ACC112 (cell line): ENCODE measurements around the gene CNTN4.

Experiments used
- H2AFZ ChIP-seq: fragments of 200-600 bp; sonication (generic); one replicate; pipeline ENCODE4 v1.6.0; 2017; ENCODE audit warnings: antibody characterized with exemption, low read length; ENCODE audit not compliant: unreplicated experiment
- H3K27ac ChIP-seq: fragments of 200-600 bp; sonication (generic); 2 replicates; pipeline ENCODE4 v1.5.1; 2014; ENCODE audit warnings: low read depth, mild to moderate bottlenecking, antibody characterized with exemption, low read length, moderate library complexity
- H3K27me3 ChIP-seq: fragments of 200-600 bp; sonication (generic); 2 replicates; pipeline ENCODE4 v1.6.1; 2014; ENCODE audit warnings: mild to moderate bottlenecking, antibody characterized with exemption, low read length, moderate library complexity, mixed read lengths; ENCODE audit not compliant: insufficient read depth
- H3K36me3 ChIP-seq: fragments of 200-600 bp; sonication (generic); 2 replicates; pipeline ENCODE4 v1.6.1; 2016; ENCODE audit warnings: mild to moderate bottlenecking, antibody characterized with exemption, low read length, moderate library complexity, mixed read lengths; ENCODE audit not compliant: insufficient read depth
- H3K4me1 ChIP-seq: fragments of 200-600 bp; sonication (generic); one replicate; pipeline ENCODE4 v1.6.1; 2016; ENCODE audit warnings: low read length, mixed read lengths; ENCODE audit not compliant: insufficient read depth, unreplicated experiment, control insufficient read depth
- H3K4me3 ChIP-seq: fragments of 200-600 bp; sonication (generic); 2 replicates; pipeline ENCODE4 v1.5.1; 2014; ENCODE audit warnings: mild to moderate bottlenecking, low read depth, low read length
- H3K79me2 ChIP-seq: fragments of 200-600 bp; sonication (generic); one replicate; pipeline ENCODE4 v1.6.0; 2016; ENCODE audit warnings: low read length; ENCODE audit not compliant: control insufficient read depth, unreplicated experiment, insufficient read depth

Gene CNTN4

GRCh38 chr3:2458816-2459215 lies 360.1 kb downstream of the CNTN4 start:
- H3K27me3 ChIP-seq, result no peaks in the 10 kb centered on the region
- no peaks in the 10 kb centered on the region for H3K4me1 ChIP-seq
- H3K79me2 ChIP-seq, result no peaks in the 10 kb centered on the region
- H2AFZ ChIP-seq, result no peak overlapping the region
- H3K27ac ChIP-seq, result no peak overlapping the region
- H3K36me3 ChIP-seq, result no peaks in the 10 kb centered on the region
- no peak overlapping the region for H3K4me3 ChIP-seq

DNA sequence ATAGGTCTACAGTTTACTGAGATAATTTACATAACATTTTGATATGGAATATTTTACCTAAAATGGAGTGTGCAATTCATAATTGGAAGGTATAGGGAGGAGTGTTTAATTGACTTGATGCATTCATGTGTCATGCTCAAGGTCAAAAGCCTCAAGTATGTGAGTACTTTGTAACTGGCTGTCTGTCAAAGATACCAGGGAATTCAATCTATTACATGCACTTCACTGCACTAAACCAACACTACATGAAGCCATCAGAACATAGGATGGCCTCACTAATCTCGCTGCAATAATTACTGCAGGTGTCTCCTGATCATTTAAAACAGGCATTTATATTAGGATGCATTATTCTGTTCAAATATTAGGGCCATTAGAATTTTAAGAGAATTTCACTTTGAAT lies 367.2 kb downstream of the CNTN4 start:
- Histone ChIP-seq H3K27me3 (no peaks in the 10 kb centered on the region), H3K4me1 (no peaks in the 10 kb centered on the region), H3K27ac (no peak overlapping the region), H3K79me2 (no peaks in the 10 kb centered on the region), H3K4me3 (no peak overlapping the region), H2AFZ (no peak overlapping the region), H3K36me3 (no peaks in the 10 kb centered on the region)

DNA sequence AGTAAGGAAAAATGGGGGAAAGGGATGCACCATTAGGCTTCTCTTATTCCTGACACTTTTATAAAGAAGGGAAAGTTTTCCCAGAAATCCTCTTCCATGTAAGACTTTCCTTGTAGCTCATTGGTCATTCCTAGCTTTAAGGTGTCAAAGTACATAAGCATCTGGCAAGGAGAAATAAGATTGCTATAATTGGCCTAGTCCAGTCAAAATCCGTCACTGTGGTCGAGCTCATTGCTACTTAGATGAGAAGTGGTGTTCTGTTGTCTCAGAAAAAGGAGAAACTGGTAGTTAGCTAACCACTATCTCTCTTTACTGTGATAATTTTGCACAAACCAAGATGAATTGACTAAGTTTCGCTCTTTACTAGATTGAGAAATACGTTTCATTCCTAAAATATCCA lies 370.1 kb downstream of the CNTN4 start:
- no peak overlapping the region for H2AFZ ChIP-seq
- H3K36me3 ChIP-seq, result no peaks in the 10 kb centered on the region
- H3K27ac ChIP-seq, result no peak overlapping the region
- H3K79me2 ChIP-seq, result no peaks in the 10 kb centered on the region
- H3K4me1 ChIP-seq, result no peaks in the 10 kb centered on the region
- H3K4me3 ChIP-seq, result no peak overlapping the region
- no peaks in the 10 kb centered on the region for H3K27me3 ChIP-seq

DNA sequence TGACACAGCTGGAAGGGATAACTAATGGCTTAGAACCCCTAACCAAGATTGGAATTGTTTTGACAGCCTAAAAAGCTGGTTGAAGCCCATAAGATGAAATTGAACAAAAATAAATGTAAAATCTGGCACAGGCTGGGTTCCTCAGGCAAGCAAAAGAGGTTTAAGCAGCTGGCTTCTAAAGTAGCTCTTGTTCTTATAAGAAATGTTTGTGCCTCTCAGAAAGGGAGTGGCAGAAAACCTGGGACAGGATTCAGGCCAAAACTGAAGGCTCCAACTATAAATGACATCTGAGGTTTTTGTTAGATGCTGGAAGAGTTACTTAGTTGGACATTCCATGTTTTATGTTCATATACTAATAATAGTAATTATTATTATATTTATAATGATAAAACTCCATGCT lies 378.3 kb downstream of the CNTN4 start:
- Histone ChIP-seq H3K27me3 (no peaks in the 10 kb centered on the region), H3K4me1 (no peaks in the 10 kb centered on the region), H3K27ac (no peak overlapping the region)

DNA sequence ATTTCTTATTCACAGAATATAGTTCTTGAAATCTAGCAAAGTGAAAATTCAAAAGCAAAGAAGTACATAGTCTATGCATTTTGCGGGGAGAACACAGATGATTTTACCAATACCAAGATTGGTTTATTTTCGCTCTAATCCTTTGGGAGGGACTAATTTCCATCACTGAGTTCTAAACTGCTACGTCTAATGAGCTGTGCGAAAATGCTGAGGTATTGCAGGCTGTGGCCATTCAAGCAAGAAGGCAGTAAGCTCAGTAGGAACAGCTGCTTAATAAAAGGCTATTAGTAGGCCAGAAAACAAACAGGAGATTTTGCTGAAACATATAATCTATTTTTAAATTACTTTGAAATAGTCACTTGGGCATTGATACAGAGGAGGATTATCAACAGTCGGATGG lies 379.0 kb downstream of the CNTN4 start:
- H3K27ac ChIP-seq, result no peak overlapping the region

More for the DNA sequence above, 378.3 kb downstream of the CNTN4 start:
- no peak overlapping the region for H3K4me3 ChIP-seq
- no peaks in the 10 kb centered on the region for H3K79me2 ChIP-seq
- no peak overlapping the region for H2AFZ ChIP-seq
- no peaks in the 10 kb centered on the region for H3K36me3 ChIP-seq

GRCh38 chr3:2484162-2485026 lies 385.7 kb downstream of the CNTN4 start:
- Histone ChIP-seq H3K4me1 (no peaks in the 10 kb centered on the region), H2AFZ (no peak overlapping the region), H3K36me3 (no peaks in the 10 kb centered on the region), H3K4me3 (no peak overlapping the region), H3K27ac (no peak overlapping the region), H3K79me2 (no peaks in the 10 kb centered on the region), H3K27me3 (no peaks in the 10 kb centered on the region)

More for the DNA sequence above, 379.0 kb downstream of the CNTN4 start:
- H3K36me3 ChIP-seq, result no peaks in the 10 kb centered on the region
- H3K79me2 ChIP-seq, result no peaks in the 10 kb centered on the region
- H2AFZ ChIP-seq, result no peak overlapping the region
- H3K4me1 ChIP-seq, result no peaks in the 10 kb centered on the region
- no peaks in the 10 kb centered on the region for H3K27me3 ChIP-seq
- no peak overlapping the region for H3K4me3 ChIP-seq

GRCh38 chr3:2485027-2485375 lies 386.3 kb downstream of the CNTN4 start:
- Histone ChIP-seq H2AFZ (no peak overlapping the region), H3K36me3 (no peaks in the 10 kb centered on the region), H3K27ac (no peak overlapping the region), H3K27me3 (no peaks in the 10 kb centered on the region), H3K4me1 (no peaks in the 10 kb centered on the region), H3K4me3 (no peak overlapping the region), H3K79me2 (no peaks in the 10 kb centered on the region)

DNA sequence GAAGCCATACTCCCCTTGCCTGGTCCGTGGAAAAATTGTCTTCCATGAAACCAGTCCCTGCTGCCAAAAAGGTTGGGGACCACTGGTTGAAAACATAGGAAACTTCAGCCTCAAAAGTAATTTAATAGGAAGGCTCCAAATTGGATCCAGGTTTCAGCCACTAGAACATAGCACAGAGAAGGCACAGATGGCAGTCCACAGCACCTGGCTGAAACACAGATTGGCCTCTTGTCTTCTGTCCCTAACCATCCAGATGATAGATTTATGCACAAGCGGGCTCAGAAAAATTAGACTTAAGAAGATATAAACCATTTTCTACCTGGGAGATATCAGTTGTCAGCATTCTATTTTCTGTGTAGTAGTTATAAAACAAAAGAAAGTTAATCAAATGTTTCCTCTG lies 397.1 kb downstream of the CNTN4 start:
- Histone ChIP-seq H3K27ac (no peak overlapping the region), H3K79me2 (no peaks in the 10 kb centered on the region), H3K36me3 (no peaks in the 10 kb centered on the region), H3K27me3 (no peaks in the 10 kb centered on the region), H3K4me1 (no peaks in the 10 kb centered on the region), H3K4me3 (no peak overlapping the region), H2AFZ (no peak overlapping the region)

- H2AFZ ChIP-seq, result no peak overlapping the region
- H3K36me3 ChIP-seq, result no peaks in the 10 kb centered on the region
- H3K79me2 ChIP-seq, result no peaks in the 10 kb centered on the region
- no peak overlapping the region for H3K4me3 ChIP-seq
- H3K4me1 ChIP-seq, result no peaks in the 10 kb centered on the region
- no peak overlapping the region for H3K27ac ChIP-seq
- H3K27me3 ChIP-seq, result no peaks in the 10 kb centered on the region
Measured at GRCh38 chr3:2504912-2505311, 406.2 kb downstream of the CNTN4 start.

DNA sequence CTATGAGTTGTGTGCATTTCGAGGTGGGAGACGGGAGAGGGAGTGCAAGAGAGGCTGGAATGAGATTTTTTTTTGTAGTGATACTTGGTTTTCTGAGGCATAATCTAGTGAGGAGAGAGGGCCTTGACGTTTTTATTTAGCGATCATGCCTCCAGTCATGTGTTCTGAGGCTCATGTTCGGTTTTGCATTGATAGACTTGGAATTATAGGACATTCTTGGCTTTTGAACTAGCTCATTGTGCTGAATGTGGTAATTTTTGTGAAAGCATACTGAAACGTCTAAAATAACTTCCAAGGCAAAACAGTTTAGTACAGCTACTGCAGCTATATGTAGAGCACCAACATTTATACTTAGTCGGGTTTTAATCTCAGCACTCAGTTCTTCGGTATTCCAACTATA lies 408.1 kb downstream of the CNTN4 start:
- no peaks in the 10 kb centered on the region for H3K79me2 ChIP-seq
- H3K4me3 ChIP-seq, result no peak overlapping the region
- no peaks in the 10 kb centered on the region for H3K27me3 ChIP-seq

DNA sequence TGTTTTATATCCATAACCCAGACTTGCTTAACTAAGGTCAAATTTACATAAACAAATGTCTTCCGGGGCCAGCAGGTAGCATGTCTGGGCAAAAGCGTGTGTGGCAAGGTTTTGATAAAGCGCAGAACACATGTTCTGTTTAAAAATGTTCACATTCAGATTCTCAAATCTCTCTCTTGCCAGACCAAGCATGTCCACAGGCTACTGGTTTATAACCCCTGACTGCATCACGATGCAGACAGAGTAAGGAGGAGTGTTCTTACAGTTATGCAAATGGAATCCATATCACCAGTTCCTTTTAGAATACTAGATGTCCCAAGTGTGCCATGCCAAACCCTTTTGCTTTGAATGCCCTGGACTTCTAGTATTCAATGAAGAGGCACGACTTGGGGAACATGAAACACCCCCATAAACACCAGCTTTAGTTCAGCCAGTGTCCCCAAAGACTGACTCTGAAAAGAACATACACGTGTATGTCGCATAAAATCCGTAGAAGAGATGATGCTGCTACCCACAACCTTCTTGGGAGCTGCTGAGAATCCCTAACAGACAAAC lies 412.0 kb downstream of the CNTN4 start:
- Histone ChIP-seq H3K27ac (no peak overlapping the region), H2AFZ (no peak overlapping the region), H3K4me1 (no peaks in the 10 kb centered on the region), H3K36me3 (no peaks in the 10 kb centered on the region), H3K4me3 (no peak overlapping the region), H3K79me2 (no peaks in the 10 kb centered on the region), H3K27me3 (no peaks in the 10 kb centered on the region)

More for the DNA sequence above, 408.1 kb downstream of the CNTN4 start:
- Histone ChIP-seq H2AFZ (no peak overlapping the region), H3K27ac (no peak overlapping the region), H3K4me1 (no peaks in the 10 kb centered on the region), H3K36me3 (no peaks in the 10 kb centered on the region)
